HCT116 (cell line): Measurements from ENCODE around the gene SLC25A45. TPM values are rescaled to one million over a fixed set of nuclear protein-coding genes. Genes with fewer than 3 reads are reported as not detected.

ENCODE experiments used
- ATAC-seq: fragments of 200-7000 bp; cut with Tn5 transposase; 2 replicates; pipeline ENCODE4 v1.9.1; 2020; ENCODE audit warnings: mild to moderate bottlenecking, moderate library complexity
- BruUV-seq: library from RNA; stranded (reverse); fragments of 400-500 nt; replicated peaks from 2 replicates; lab custom pipeline; 2021; lab: Mats Ljungman, UMichigan
- CTCF ChIA-PET: fragments of 300-600 bp; sonication (Branson Sonifier 250); formaldehyde crosslinking; loops from one replicate; lab custom pipeline; 2021; ENCODE audit warnings: antibody characterized with exemption; lab: Charles Lee
- POLR2A ChIA-PET: fragments of 300-600, 350-600 bp; sonication (Branson Sonifier 250); formaldehyde crosslinking; loops from one replicate; lab custom pipeline; 2021; ENCODE audit warnings: antibody characterized with exemption; lab: Charles Lee
- RAD21 ChIA-PET, 2 experiments: fragments of 300-600 bp; sonication (Branson Sonifier 250); formaldehyde crosslinking; loops; one replicate each; lab custom pipeline; 2023; ENCODE audit warnings: low total read pairs in 2 of 2; ENCODE audit not compliant: uncharacterized antibody in 2 of 2, unreplicated experiment in 2 of 2, low non-redundant PET in 1 of 2; lab: Charles Lee
- DNase-seq: peaks from one replicate; pipeline ENCODE4 v3.0.0-alpha.2; 2010; ENCODE audit warnings: low read depth, low spot score
- H2AFZ ChIP-seq: fragments of 200-600 bp; shearing (Covaris generic), sonication (generic); 2 replicates; pipeline ENCODE4 v1.6.1; 2017; ENCODE audit warnings: low read depth, mixed run types, mixed read lengths, antibody characterized with exemption, low read length; ENCODE audit not compliant: poor library complexity, severe bottlenecking
- H3K27ac ChIP-seq: 2 replicates; pipeline ENCODE4 v1.5.1; 2012; ENCODE audit warnings: low read depth, low read length
- H3K27me3 ChIP-seq: fragments of 200-600 bp; sonication (generic); 2 replicates; pipeline ENCODE4 v1.6.1; 2016; ENCODE audit warnings: mixed run types, low read length, mixed read lengths; ENCODE audit not compliant: insufficient read depth
- H3K36me3 ChIP-seq, 2 experiments: fragments of 200-500 bp in 1 of 2; fragments of 200-600 bp in 1 of 2; sonication (Bioruptor generic) in 1 of 2; sonication (generic) in 1 of 2; 2 replicates each; pipeline versions ENCODE4 v1.5.1 to v1.6.1; 2014 to 2016; ENCODE audit warnings: low read length in 2 of 2, inconsistent platforms in 1 of 2, mixed read lengths in 1 of 2, mixed run types in 1 of 2; ENCODE audit not compliant: insufficient read depth in 2 of 2, control insufficient read depth in 1 of 2
- H3K4me1 ChIP-seq, 2 experiments: fragments of 200-600 bp in 1 of 2; sonication (generic) in 1 of 2; 2 replicates each; pipeline versions ENCODE4 v1.5.1 to v1.6.1; 2012 to 2017; ENCODE audit warnings: low read length in 2 of 2, inconsistent platforms in 1 of 2, mild to moderate bottlenecking in 1 of 2, mixed read lengths in 1 of 2, mixed run types in 1 of 2, moderate library complexity in 1 of 2; ENCODE audit not compliant: insufficient read depth in 2 of 2, control insufficient read depth in 1 of 2
- H3K4me2 ChIP-seq: fragments of 200-600 bp; sonication (generic); 2 replicates; pipeline ENCODE4 v1.6.1; 2017; ENCODE audit warnings: mixed run types, low read length, mixed read lengths
- H3K4me3 ChIP-seq, 2 experiments: fragments of 200-600 bp in 1 of 2; sonication (generic) in 1 of 2; replicated peaks in 1 of 2; 2 replicates each; pipeline ENCODE4 v1.5.1; 2011 to 2016; ENCODE audit warnings: low read length in 2 of 2, control low read depth in 1 of 2, low read depth in 1 of 2, mild to moderate bottlenecking in 1 of 2, mixed read lengths in 1 of 2, mixed run types in 1 of 2
- H3K79me2 ChIP-seq: fragments of 200-600 bp; sonication (generic); 2 replicates; pipeline ENCODE4 v1.6.1; 2017; ENCODE audit warnings: mild to moderate bottlenecking, mixed run types, low read length, moderate library complexity, mixed read lengths; ENCODE audit not compliant: insufficient read depth
- H3K9ac ChIP-seq: fragments of 200-600 bp; sonication (generic); 2 replicates; pipeline ENCODE4 v1.6.1; 2016; ENCODE audit warnings: low read length, mixed read lengths
- H3K9me2 ChIP-seq: fragments of 200-600 bp; sonication (generic), shearing (Covaris generic); 2 replicates; pipeline ENCODE4 v1.6.1; 2017; ENCODE audit warnings: mixed run types, mild to moderate bottlenecking, moderate library complexity; ENCODE audit not compliant: insufficient read depth
- H3K9me3 ChIP-seq, 2 experiments: fragments of 200-500 bp in 1 of 2; fragments of 200-600 bp in 1 of 2; sonication (Bioruptor generic) in 1 of 2; sonication (generic) in 1 of 2; 2 replicates each; pipeline ENCODE4 v1.6.1; 2014 to 2017; ENCODE audit warnings: low read length in 2 of 2, mixed read lengths in 2 of 2, inconsistent platforms in 1 of 2, low read depth in 1 of 2, mild to moderate bottlenecking in 1 of 2, mixed run types in 1 of 2, moderate library complexity in 1 of 2; ENCODE audit not compliant: control insufficient read depth in 1 of 2, insufficient read depth in 1 of 2
- H4K20me1 ChIP-seq: fragments of 200-600 bp; sonication (generic), shearing (Covaris generic); 2 replicates; pipeline ENCODE4 v1.6.1; 2017; ENCODE audit warnings: mixed run types, mild to moderate bottlenecking, moderate library complexity; ENCODE audit not compliant: insufficient read depth
- CEBPB ChIP-seq: IDR thresholded peaks from 2 replicates; pipeline ENCODE4 v1.6.1; 2012; ENCODE audit warnings: low read depth
- POLR2A ChIP-seq: IDR thresholded peaks from 2 replicates; pipeline ENCODE4 v1.7.0; 2011; ENCODE audit warnings: borderline replicate concordance; ENCODE audit not compliant: insufficient read depth, insufficient read length; ENCODE audit errors: extremely low read depth
- POLR2AphosphoS5 ChIP-seq: IDR thresholded peaks from 2 replicates; pipeline ENCODE4 v1.6.1; 2011; ENCODE audit warnings: mild to moderate bottlenecking, low read depth, low read length, moderate library complexity
- TCF7L2 ChIP-seq: IDR thresholded peaks from 2 replicates; pipeline ENCODE4 v1.7.0; 2011; ENCODE audit warnings: borderline replicate concordance, inconsistent platforms; ENCODE audit not compliant: insufficient read depth, insufficient read length; ENCODE audit errors: extremely low read depth
- ZBTB33 ChIP-seq: IDR thresholded peaks from 2 replicates; pipeline ENCODE4 v1.6.1; 2011; ENCODE audit warnings: mild to moderate bottlenecking, low read length, moderate library complexity; ENCODE audit not compliant: insufficient replicate concordance; ENCODE audit errors: extremely low read depth
- ZFX ChIP-seq: fragments of 450-650 bp; IDR thresholded peaks from 2 replicates; pipeline ENCODE4 v1.6.1; 2017
- intact Hi-C: fragments of 100-400 bp; cut with micrococcal nuclease; formaldehyde crosslinking; loops from 2 replicates; pipeline ENCODE4 v1.10.0; 2022
- total RNA-seq: library from RNA; stranded (reverse); gene quantifications from one replicate; pipeline ENCODE4 v1.2.1, GENCODE V29; 2021; ENCODE audit not compliant: unreplicated experiment

The SLC25A45 gene
- total RNA-seq, 1 experiment from 2014 or later, result 3.9 TPM

GRCh38 chr11:65418681-65419459 is 36.4 kb upstream of the SLC25A45 start:
- peak overlapping the region; percentile 95 for H3K9ac ChIP-seq
- peak overlapping the region; percentile 40 to 56 for H3K4me3 ChIP-seq
- DNase-seq (peak; percentile 84), ATAC-seq (peak; percentile 59)
- peaks cover 53 to 84% of the 10 kb centered on the region in 2 experiments for H3K4me1 ChIP-seq
- POLR2A ChIA-PET, result interaction anchor here (0.6 to 15.5 kb wide), 13 partner anchors 9 to 144 kb away, joined by 3 to 910 read pairs (median 4); partner anchors contain the start of genes MALAT1, SCYL1 and SLC25A45
- no peaks in the 10 kb centered on the region for H3K9me2 ChIP-seq
- H3K27ac ChIP-seq, result peak overlapping the region; percentile 100
- H3K27me3 ChIP-seq, result no peaks in the 10 kb centered on the region
- H3K4me2 ChIP-seq, result peak overlapping the region; percentile 96
- BruUV-seq, result no TSS peak
- peaks cover under 1% of the 10 kb centered on the region; the same call in 1 of the 2 replicates for H4K20me1 ChIP-seq
- RAD21 ChIA-PET, result interaction anchor here in 1 of 2 experiments (1.0 to 1.1 kb wide), 2 partner anchors 89 to 102 kb away, joined by 4 to 5 read pairs; no protein-coding TSS in a partner anchor
- H3K9me3 ChIP-seq, result no peaks in the 10 kb centered on the region
- peaks cover 0 to 4% of the 10 kb centered on the region in 2 experiments; a peak in 1 of 4 replicates for H3K36me3 ChIP-seq
- no peak overlapping the region for H2AFZ ChIP-seq
- peaks cover 21% of the 10 kb centered on the region for H3K79me2 ChIP-seq
- CTCF ChIA-PET, result interaction anchor here (1.5 to 2.2 kb wide), 4 partner anchors 50 to 92 kb away, joined by 5 to 9 read pairs (median 7); no protein-coding TSS in a partner anchor
- peak; percentile 72 for TF ChIP-seq POLR2AphosphoS5
- peak; percentile 87 for TF ChIP-seq POLR2A
- TF ChIP-seq ZBTB33, result peak; percentile 36
- TF ChIP-seq ZFX, result peak; percentile 77; the same call in 1 of the 2 replicates
- no peak for TF ChIP-seq CEBPB
- TF ChIP-seq TCF7L2, result peak; percentile 87
- intact Hi-C loops, result loop anchor here (2.0 kb wide), 1 partner anchor 80 kb away; the partner anchor contains the start of gene MALAT1
